Tibial nerve (tissue), 4 donors: Measurements from ENCODE around the gene SLC10A4.

ENCODE experiments used
- EP300 ChIP-seq, 2 donors: sonication (generic); formaldehyde crosslinking; IDR thresholded peaks; one replicate each; pipeline ENCODE4 v1.6.1; 2017; ENCODE audit warnings: antibody characterized with exemption in 2 of 2, mild to moderate bottlenecking in 1 of 2
- POLR2A ChIP-seq, 2 donors: fragments of 450-650 bp; IDR thresholded peaks; one replicate each; pipeline ENCODE4 v1.6.1; 2017; ENCODE audit warnings: antibody characterized with exemption in 2 of 2, mild to moderate bottlenecking in 2 of 2, moderate library complexity in 2 of 2
- TF ChIP-seq, protein P1 (sequence below), 5 experiments: fragments of 200-600 bp in 3 of 5; fragments of 450-650 bp in 2 of 5; sonication (generic) in 3 of 5; IDR thresholded peaks; one replicate each; pipeline ENCODE4 v1.5.1; 2016 to 2019; ENCODE audit warnings: antibody characterized with exemption in 5 of 5, mild to moderate bottlenecking in 3 of 5, moderate library complexity in 2 of 5

DNA sequence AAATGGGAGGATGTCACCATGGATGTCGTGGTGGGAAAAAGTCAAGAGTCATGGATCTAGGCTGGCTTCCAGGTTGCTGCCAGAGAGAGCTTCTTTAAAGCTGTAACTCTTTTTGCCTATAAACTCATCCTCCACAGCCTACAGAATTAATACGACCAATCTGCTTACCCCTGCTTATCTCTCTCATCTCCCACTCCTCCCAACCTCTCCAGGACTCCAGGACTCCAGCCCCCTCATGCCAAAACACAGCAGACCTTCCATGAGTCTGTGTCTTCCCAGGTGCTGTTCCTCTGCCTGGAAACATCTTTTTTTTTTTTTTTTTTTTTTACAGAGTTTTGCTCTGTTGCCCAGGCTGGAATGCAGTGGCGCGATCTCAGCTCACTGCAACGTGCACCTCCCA lies 15.3 kb upstream of the SLC10A4 start:
- TF ChIP-seq, protein P1, sequence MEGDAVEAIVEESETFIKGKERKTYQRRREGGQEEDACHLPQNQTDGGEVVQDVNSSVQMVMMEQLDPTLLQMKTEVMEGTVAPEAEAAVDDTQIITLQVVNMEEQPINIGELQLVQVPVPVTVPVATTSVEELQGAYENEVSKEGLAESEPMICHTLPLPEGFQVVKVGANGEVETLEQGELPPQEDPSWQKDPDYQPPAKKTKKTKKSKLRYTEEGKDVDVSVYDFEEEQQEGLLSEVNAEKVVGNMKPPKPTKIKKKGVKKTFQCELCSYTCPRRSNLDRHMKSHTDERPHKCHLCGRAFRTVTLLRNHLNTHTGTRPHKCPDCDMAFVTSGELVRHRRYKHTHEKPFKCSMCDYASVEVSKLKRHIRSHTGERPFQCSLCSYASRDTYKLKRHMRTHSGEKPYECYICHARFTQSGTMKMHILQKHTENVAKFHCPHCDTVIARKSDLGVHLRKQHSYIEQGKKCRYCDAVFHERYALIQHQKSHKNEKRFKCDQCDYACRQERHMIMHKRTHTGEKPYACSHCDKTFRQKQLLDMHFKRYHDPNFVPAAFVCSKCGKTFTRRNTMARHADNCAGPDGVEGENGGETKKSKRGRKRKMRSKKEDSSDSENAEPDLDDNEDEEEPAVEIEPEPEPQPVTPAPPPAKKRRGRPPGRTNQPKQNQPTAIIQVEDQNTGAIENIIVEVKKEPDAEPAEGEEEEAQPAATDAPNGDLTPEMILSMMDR (IDR thresholded peaks at IDR 0.05): no peak
- TF ChIP-seq POLR2A (IDR thresholded peaks at IDR 0.05) (no peak), EP300 (IDR thresholded peaks at IDR 0.05) (no peak)
